OCI-M1 (cell line): Measurements from ENCODE around the gene FBXO22.
"Not testable (repeated sequence)": the region's sequence is repeated elsewhere in the genome, so short reads cannot be mapped to it uniquely, and the experiment has no call there.

Experiments used
- DNase-seq: peaks from one replicate; lab custom pipeline; 2025; lab: John Stamatoyannopoulos, UW

FBXO22 gene

DNA sequence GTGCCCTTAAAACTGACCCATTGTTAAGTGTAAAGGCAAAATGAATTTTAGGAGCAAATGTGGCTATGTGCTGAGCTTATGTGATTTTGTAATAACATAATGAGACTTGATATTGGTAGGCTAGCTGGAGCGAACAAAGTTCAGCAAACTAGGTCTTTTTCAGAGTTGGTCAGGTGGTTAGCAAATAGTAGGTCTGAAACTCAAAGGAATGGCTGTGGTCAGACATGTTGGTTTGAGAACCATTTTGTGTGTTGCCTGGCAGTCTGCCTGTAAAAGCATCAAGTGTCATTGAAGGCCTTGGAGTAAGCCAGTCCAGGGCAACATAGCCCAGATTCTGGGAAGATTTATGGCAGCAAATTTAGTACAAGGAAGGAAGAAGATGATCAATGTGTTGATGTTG, 16.4 kb downstream of the FBXO22 start:
- DNase-seq, result no peak

DNA sequence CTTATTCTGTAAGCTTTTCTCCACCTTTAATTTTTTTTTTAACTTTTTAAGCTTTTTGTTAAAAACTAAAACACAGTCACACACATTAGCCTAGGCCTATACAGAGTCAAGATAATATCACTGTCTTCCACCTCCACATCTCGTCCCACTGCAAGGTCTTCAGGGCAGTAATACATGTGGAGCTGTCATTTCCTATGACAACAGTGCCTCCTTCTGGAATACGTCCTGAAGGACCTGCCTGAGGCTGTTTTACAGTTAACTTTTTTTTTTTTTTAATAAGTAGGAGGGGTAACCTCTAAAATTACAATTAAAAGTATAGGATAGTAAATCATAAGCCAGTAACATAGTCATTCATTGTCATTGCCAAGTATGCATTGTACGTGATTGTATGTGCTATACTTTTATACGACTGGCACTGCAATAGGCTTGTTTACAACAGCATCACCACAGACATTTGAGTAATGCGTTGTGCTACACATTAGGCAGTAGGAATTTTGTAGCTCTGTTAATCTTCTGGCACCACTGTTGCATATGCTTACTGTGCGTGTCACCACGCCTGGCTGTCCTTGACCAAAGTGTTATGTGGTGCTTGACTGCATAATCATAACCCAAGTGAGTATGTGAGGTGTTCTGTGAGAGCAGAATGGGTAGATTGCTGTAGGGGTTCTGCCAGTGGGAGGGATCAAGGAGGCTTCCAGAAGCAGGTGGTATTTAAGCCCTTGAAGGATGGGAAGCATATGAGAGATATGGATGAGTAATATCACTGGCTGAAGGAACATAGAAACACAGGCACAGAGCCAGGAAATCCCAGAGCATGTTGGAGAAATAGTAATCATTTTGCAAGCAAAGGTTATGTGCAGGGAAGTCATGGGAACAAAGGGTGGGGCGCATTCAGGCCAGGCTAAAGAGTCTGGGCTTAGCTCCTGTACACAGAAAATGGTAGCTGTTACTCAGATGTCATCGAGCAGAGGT, 18.3 kb downstream of the FBXO22 start:
- peak; percentile 81 for DNase-seq

DNA sequence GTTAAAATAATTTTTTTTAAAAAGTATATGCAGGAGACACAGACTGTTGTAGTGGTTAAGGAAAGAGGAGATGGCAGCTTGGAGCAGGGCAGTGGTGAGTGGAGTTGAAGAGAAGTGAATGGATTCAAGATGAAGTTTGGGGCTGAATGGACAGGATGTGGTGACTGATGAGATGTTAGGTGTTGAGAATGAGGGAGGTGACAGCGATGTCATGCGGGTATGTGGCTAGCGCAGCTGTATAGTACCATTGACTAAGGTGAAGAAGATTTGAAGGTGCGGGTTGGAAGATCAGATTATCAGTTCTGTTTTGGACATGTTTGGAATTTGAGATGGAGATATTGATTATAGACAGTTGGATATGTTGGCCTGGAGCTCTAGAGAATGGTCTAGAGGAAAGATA, 20.1 kb downstream of the FBXO22 start:
- DNase-seq, result no peak

DNA sequence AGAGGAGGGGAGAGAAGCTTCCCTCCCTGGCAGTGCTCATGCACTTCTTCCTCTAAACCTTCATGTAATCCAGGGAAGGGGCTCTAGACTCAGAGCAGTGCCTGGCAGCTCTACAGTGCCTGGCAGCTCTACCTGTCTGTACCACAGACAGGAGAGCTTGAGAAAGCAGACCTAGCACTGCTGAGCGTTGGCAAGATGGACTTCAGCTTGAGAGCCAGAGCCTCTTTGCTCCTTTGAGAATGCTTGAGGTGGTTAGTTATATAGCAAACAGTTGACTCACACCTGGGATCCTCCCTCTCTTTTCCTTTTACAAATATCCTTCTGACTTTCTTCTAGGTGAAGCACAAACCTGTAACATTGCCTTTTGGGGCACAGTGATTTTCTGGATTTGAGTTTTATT, 20.9 kb downstream of the FBXO22 start:
- DNase-seq, result no peak

DNA sequence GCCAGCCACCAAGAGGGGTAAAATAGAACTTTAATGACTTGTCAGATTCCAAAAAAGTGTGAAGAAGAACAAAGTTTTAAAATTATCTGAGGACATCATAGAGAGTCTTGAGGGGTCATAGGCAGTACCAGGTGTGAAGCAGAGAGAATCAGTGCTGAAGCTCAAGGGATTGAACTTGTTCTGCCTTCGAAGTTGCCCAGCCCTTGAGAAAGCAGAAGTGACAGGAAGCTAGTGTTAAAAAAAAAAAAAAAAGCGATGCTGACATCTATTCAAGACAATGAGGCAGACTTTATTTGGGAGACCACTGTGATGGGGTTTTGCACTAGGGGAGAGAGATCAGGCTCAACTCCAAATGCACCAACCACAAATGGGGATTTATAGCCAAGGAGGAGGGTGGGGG, 21.8 kb downstream of the FBXO22 start:
- DNase-seq, result no peak

DNA sequence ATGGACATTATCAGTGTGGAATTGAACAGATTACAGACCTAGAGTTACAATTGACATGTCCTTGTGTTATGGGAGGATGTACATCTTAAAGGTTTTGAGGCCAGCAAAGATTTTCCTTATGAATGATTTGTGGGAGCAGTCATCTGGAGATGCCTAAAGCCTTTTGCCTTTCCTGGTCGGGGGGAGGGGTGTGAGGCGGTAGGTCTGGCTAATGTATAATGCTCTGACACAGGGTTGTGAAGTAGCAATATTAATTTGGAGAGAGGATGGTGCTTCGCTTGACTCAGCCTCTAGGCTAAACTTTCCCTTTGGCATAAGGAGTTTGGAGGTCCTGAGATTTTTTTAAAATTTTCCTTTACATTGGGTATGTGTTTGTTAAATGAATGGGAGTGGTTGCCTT, 23.3 kb downstream of the FBXO22 start:
- no peak for DNase-seq

DNA sequence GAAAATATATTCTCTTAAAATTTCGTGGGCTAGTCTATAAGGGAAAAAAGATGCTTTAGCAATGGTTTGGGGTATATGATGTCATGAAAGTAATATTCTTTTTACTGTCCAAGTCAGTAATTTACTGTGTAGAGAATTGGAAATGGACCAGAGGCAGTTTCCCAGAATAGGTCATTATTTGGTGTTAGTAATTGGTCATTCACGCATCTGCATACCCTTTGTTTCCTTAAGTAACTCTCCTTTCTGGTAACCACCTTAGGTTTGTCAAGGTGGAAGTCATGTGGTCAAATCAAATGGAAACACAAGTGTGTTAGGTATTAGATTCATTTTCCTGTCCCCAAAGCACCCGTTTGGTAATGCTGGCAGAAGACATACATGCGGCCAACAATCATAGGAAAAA, 23.9 kb downstream of the FBXO22 start:
- no peak for DNase-seq

DNA sequence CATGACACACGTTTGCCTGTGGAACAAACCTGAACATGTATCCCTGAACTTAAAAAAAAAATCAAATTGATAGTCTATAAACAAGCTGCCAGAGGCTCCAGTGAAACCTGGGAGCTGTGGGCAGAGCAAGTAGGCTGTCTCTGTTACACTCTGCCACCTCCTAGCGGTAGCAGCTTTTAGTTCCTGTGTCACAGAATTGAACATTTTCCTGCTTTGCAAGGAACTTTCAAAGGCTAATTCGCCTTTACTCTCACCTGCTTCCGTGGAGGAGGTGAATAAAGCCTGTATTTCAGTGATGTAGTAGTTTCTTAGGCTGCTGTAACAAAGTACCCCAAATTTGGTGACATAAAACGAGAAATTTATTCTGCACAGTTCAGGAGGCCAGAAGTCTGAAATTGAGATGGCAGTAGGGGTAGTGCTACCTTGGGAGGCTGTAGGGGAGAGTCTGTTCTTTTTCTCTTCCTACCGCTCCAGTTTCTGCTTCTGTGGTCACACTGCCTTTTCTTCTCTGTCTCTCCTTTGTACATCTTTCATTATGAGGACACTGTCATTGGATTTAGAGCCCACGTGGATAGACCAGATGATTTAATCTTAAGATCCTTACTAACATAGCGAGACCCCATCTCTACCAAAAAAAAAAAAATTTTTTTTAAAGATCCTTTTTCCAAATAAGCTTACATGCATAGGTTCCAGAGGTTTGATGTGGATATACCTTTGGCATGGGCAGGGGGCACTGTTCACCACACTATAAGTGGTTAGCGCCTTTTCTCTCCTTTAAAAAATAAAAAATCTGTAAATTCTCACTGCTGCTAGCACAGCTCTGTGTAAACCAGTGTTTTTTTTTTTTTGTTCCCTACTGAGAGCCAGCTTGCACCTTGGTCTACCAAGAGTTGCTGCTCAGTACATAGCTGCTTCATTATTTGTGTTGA, 25.3 kb downstream of the FBXO22 start:
- peak; percentile 65 for DNase-seq

DNA sequence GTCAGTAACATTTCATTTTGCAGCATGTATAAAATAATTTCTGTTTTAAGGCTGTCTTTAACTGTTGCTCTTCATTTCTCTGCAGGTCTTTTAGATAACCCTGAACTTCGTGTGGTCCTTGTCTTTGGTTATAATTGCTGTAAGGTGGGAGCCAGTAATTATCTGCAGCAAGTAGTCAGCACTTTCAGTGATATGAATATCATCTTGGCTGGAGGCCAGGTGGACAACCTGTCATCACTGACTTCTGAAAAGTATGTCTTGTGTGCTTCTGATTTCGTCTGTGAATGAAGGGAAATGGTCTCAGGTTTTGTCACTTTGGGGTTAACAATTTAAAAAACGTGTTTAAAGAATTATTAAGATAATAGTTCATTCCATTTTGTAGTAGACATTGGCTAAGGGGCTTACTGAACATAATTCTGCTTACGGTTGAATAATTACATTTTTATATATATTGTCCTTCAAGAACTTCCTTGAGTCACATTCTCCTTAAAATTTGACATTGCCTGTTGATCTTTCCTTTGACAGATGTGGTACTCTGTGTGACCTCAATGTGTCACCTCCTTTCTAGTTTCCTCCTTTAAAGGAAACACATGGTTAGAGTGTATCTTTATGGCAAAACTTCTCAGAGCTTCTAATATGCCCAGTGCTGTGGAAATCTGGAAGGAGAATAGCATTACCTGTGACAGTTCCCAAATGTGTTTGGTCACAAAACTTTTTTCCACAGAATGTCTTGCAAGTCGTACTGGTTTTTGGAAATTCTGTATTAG, 26.3 kb downstream of the FBXO22 start:
- no peak for DNase-seq

DNA sequence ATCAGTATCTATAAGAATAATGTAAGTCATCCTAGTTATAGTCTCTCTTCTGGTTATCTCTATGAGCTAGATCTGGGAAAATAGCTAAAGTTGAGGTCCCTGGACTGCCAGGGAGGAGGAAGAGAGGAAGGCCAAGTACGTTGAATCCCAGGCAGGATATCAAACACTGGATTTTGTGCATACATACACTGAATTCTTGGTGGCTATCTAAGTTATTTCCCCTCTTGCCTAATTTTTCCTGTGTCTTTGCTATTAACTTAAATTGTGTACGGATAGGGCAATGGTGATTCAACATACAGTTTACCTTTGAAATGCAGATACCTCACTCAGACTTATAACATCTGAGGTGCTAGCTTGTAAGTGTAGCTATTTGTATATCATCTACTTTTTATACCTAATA, 27.2 kb downstream of the FBXO22 start:
- no peak for DNase-seq

DNA sequence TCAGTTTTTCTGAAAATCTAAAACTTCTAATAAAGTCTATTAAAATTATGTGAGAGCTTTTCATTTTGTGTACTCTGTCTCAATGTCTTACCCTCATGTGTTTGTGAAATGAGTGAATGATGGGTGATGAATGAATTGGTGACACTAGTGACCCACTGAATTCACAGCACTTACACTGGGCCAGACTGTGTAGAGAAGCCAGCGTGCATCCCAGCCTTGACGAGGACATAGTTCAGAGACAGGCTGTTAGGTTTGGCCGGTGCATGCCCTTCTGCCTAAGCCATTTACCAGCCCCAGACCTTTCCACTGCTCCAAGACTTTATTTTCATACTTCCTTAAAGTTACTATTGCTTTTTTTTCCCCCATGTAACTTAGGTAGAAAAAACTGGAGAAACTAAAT, 38.8 kb downstream of the FBXO22 start:
- no peak for DNase-seq

DNA sequence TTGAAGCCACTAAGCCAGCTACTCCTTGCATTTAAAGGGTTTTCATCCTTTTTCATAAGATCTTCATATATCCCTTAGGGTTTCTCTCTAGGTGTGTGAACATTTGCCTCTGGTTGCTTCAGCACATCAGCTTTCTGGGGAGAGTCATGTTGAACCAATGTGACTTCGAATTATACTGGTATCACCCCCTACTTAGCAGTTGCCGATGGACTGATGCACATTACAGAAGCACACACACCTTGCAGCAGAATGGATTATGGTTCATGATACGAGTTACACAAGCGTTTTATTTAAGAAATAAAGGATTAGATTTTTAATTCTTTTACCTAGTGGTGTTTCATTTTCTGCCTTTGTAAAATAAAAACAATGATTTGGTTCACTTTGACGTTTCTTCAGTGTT, 39.6 kb downstream of the FBXO22 start:
- no peak for DNase-seq

DNA sequence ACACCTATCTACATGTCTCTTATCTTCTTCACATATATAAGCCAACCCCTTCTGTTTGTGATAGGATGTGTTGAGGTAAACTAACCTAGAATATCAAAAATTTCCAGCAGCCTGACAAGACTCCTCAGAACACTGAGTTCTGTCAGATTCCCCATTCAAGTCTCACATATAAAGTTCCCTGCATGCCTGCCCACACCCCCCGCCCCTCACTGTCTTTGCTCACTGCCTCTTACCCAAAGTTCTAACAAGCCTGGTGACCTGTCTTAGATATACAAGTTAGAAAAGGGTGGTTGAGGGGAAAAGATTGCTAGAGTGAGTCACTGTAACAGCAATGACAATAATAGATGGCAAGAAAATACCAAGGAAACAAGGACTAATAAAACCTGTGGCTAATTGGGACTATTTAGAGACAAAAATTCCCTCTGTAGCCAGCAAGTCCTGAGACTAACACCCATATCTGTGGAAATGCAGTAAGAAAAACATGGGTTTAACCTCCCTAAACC, 40.1 kb downstream of the FBXO22 start:
- peak; percentile 4 for DNase-seq

DNA sequence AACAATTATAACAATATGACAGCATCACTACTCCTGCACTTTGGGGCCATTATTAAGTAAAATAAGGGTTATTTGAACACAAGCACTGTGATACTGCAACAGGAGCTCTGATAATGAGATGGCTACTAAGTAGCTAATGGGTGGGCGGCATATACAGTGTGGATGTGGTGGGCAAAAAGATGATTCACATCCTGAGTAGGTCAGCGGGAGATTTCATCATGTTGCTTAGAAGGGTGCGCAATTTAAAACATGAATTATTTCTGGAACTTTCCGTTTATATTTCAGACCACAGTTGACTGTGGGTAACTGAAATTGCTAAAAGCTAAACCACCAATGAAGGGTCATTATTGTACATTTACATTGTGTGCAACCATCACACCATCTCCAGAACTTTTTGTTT, 42.3 kb downstream of the FBXO22 start:
- DNase-seq, result no peak

DNA sequence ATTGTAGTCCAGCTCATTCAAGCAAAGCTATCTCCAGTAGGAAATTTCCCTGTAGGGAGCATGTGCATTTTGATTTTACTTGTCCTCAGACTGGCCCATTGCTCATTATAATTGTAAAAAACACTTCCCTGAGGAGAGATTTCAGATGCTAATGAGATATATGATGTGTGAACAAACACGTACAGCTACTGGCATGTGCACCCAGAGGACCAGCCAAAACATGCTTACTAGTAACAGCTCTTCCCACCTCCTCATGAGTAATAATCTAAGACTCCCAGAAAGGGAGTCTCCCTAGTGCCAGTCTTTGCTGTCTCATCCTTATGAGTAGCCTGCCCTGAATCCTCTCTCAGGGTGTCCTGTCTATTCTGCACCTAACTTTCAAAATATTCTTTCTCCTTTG, 43.4 kb downstream of the FBXO22 start:
- DNase-seq, result no peak

DNA sequence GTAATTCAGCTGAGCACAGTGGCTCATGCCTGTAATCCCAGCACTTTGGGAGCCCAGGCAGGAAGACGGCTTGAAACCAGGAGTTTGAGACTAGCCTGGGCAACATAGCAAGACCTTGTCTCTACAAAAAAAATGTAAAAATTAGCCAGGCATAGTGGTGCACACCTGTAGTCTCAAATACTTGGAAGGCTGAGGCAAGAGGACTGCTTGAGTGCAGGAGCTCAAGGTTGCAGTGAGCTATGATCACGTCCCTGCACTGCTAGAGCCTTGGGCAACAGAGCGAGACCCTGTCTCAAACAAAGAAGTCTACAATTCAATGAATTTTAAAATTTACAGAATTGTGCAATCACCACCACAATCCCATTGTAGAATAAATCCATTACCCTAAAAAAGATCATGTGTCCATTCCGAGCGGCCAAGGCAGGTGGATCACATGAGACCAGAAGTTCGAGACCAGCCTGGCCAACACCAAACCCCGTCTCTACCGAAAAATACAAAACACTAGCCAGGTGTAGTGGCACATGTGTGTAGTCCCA, 45.2 kb downstream of the FBXO22 start:
- no peak for DNase-seq

DNA sequence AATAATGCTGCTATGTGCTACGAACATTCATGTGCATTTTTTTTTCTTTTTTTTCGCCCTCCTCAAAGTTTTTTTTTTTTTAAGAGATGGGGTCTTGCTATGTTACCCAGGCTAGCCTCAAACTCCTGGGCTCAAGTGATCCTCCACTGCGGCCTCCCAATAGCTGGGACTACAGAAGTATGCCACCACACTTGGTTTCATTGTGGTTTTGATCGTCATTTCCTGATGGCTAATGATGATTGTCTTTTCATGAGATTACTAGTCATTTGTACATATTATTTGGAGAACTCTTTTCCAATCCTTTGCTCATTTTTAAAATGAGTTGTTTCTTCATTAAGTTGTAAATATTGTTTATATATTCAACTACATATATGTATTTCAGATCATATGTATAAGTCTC, 48.8 kb downstream of the FBXO22 start:
- DNase-seq, result no peak

DNA sequence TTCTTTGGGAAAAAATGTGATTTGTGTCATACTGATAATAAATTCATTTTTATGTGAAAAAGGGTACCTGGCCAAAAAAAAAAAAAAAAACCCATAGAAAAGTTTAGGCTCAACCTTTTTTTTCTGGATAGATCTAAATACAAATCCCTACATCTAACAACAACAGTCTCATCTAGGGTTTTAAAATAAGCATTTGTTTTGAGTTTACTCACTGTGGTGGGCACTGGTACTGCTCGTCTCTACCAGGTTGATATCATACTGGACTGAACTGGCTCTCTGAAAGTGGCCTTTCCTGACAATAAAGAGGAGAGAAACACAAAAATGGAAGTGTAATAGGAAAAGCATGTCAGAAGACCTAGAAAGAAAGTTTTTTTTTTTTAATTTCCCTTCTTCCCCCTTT, 52.0 kb downstream of the FBXO22 start:
- DNase-seq, result peak; percentile 4

DNA sequence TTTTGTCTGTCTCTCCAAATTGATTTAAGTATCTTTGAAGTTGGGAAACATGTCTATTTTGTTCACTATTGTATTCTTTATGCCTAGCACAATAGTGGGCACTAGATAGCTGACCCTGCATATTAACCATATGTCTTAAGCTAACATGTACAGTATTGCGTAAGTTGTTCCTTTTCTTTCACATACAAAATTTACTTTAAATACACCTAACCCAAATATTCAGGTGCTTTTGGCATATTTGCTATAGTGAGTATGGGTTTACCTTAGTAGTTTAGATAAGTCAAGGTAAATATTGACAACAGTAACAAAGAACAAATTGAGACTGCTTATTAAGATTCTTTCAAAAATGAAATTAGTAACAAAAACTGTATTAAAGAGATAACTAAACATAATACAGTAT, 57.7 kb downstream of the FBXO22 start:
- no peak for DNase-seq

DNA sequence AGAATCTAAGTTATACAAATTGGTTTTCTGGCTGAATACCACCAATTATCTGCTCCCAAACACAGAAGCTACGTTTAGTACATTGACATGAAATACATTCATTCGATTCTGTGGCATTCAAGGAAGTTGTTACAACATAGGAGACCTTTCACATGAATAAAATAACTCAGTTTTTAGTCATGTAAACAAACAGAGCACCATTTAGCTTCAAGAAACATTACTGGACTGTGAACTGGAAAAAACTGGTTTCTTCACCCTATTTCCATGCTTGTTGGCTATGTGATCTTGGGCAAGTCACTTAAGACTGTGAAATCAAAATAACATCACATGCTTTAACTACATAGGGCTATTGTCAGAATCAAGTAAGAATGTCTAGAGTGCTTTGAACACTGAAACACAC, 62.4 kb downstream of the FBXO22 start:
- peak; percentile 4 for DNase-seq

DNA sequence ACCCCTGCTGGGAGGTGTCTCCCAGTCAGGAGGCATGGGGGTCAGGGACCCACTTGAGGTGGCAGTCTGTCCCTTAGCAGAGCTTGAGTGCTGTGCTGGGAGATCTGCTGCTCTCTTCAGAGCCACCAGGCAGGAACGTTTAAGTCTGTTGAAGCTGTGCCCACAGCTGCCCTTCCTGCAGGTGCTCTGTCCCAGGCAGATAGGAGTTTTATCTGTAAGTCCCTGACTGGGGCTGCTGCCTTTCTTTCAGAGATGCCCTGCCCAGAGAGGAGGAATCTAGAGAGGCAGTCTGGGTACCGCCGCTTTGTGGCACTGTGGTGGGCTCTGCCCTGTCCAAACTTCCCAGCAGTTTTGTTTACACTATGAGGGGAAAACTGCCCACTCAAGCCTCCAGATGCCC, 73.1 kb downstream of the FBXO22 start:
- DNase-seq, result not testable (repeated sequence)
